Right cardiac atrium (tissue), 5 donors: ENCODE results near the gene HPF1. TPM values are rescaled to one million over a fixed set of nuclear protein-coding genes. Genes with fewer than 3 reads are reported as not detected.
"Not testable (repeated sequence)": the region's sequence is repeated elsewhere in the genome, so short reads cannot be mapped to it uniquely, and the experiment has no call there.

Experiments
- ATAC-seq, 2 donors: fragments of 200-7000 bp; cut with Tn5 transposase; one replicate each; pipeline versions ENCODE4 v1.8.0 to v1.9.1; 2020; ENCODE audit warnings: moderate library complexity in 2 of 2, mild to moderate bottlenecking in 1 of 2
- DNase-seq, 3 donors: peaks; one replicate each; pipeline ENCODE4 v3.0.0-alpha.2; 2020
- H3K27ac ChIP-seq: one replicate; pipeline ENCODE4 v1.5.1; 2013; ENCODE audit warnings: mild to moderate bottlenecking, low read length, control low read depth, moderate library complexity
- H3K27me3 ChIP-seq: one replicate; pipeline ENCODE4 v1.6.1; 2013; ENCODE audit not compliant: control insufficient read depth, insufficient read depth
- H3K4me1 ChIP-seq: one replicate; pipeline ENCODE4 v1.6.1; 2013; ENCODE audit warnings: low read length; ENCODE audit not compliant: control insufficient read depth, insufficient read depth
- H3K4me3 ChIP-seq: one replicate; pipeline ENCODE4 v1.5.1; 2013; ENCODE audit warnings: low read length, control low read depth
- H3K9me3 ChIP-seq: one replicate; pipeline ENCODE4 v1.6.1; 2013; ENCODE audit warnings: low read length; ENCODE audit not compliant: control insufficient read depth
- WGBS: extraction: QIAGEN DNeasy Blood & Tissue Kit; methylation state at CpG from one replicate; pipeline ENCODE4 v1.1.7; 2013; 5-methylcytosine and 5-hydroxymethylcytosine counted together
- intact Hi-C, 4 donors: fragments of 100-400 bp; cut with DNase I; formaldehyde crosslinking; loops; one replicate each; pipeline versions ENCODE4 v1.11.0 to v1.14.0; 2022 to 2023
- long read RNA-seq, 4 donors: library from polyadenylated mRNA; unstranded; transcript quantifications; one replicate each; pipeline ENCODE4 v2.0.0, GENCODE V29; 2020 to 2021
- polyA plus RNA-seq: library from polyadenylated mRNA; stranded (reverse); fragments of 200-250 nt; gene quantifications from one replicate; pipeline ENCODE4 v1.2.3, GENCODE V29; 2013
- total RNA-seq, 4 donors: library from RNA; stranded (reverse); fragmentation: NEBNext Ultra II Directional; extraction: Animal tissue kit (Norgen Biotek cat#: 25700); gene quantifications; one replicate each; pipeline ENCODE4 v1.2.1, GENCODE V29; 2021
- donor health status: healthy with polysubstance abuse.
- donor health status: DM: no; HTN: yes; CAD: no.
- donor health status: DM: no; HTN: no; CAD: no.
- donor health status: DM: no; HTN: yes; CAD: no; lungs with severe emphysema.
- donor health status: DM: yes; HTN: yes; CAD: no.

Gene HPF1
- total RNA-seq, result 10 to 100 TPM; 15.3 to 23.7 (median 16.6) TPM
- polyA plus RNA-seq, result 27.2 TPM
- long read RNA-seq, donor 1, transcript HPF1-201 (8 exons, 1,230 nt), result major isoform, 36 of 42 reads
- long read RNA-seq, donor 1, partial matches to known transcripts, result 3 of 42 reads
- long read RNA-seq, donor 1, other reads (novel, unspliced or antisense), result 3 of 42 reads
- long read RNA-seq, donor 2, transcript HPF1-201 (8 exons, 1,230 nt), result major isoform, 16 of 17 reads
- long read RNA-seq, donor 2, partial matches to known transcripts, result 0 of 17 reads
- long read RNA-seq, donor 2, other reads (novel, unspliced or antisense), result 1 of 17 reads
- long read RNA-seq, donor 3, transcript HPF1-201 (8 exons, 1,230 nt), result major isoform, 22 of 24 reads
- long read RNA-seq, donor 3, partial matches to known transcripts, result 1 of 24 reads
- long read RNA-seq, donor 3, other reads (novel, unspliced or antisense), result 0 of 24 reads
- long read RNA-seq, donor 4, transcript HPF1-201 (8 exons, 1,230 nt), result major isoform, 17 of 18 reads
- long read RNA-seq, donor 4, partial matches to known transcripts, result 0 of 18 reads
- long read RNA-seq, donor 4, other reads (novel, unspliced or antisense), result 1 of 18 reads

DNA sequence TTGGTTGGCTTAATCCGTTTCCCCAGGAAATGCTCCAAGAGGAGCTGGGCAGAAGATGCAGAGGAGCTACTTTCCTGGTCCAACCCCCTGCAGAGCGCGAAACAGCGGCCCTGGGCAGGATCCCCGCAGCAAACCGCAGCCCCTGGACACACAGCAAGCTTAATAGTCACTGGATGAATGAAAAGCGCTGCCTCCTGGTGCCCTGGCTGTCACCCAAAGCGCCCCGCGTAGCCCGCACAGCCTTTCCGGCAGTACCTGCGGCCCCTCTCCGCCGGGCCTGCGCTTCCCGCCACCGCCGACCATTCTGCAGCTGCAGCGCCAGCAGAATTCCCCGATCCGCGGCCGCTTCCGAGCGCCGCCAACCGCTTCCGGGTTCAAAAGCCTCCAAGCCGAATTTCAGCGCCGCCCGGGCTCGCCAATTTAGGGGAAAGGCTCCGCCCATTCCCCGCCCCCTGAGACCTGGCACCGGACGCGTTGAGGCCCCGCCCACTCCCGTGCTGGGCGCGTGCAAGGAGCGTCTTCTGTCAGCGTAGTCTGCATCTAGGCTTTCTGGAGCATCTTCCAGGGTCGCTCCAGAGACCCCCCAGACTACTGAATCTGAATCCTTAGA lies at the start of gene HPF1:
Gene HPF1, minus strand, starts transcription at position 370 of the 610 bp plus-strand sequence. Its CDS starts 67 bp downstream, at position 303.
- H3K9me3 ChIP-seq, result no peaks in the 10 kb centered on the region
- intact Hi-C loops, result no loop called here
- no peaks in the 10 kb centered on the region for H3K27me3 ChIP-seq
- peak within 1 kb of the TSS; percentile 93 for H3K4me3 ChIP-seq
- H3K4me1 ChIP-seq, result no peaks in the 10 kb centered on the region
- H3K27ac ChIP-seq, result no peak within 1 kb of the TSS
- ATAC-seq (peak; percentile 98 to 99), DNase-seq (peak; percentile 94 to 98 (median 97))
- under 1% methylated on average over 46 of the region's 46 CpGs for WGBS

DNA sequence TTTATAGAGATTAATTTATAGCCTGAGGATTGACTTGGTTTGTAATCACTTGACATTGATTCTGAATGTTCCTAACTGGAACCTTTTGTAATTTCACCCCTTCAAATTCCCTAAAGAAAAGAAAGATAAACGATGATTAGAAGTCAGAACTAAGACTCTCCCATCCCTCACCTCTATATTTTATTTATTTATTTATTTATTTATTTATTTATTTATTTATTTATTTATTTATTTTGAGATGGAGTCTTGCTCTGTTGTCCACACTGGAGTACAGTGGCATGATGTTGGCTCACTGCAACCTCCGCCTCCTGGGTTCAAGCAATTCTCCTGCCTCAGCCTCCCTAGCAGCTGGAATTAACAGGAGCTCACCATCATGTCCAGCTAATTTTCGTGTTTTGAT lies 49.0 kb upstream of the HPF1 start:
- WGBS, result 83% methylated on average over 3 of the region's 3 CpGs
- not testable (repeated sequence) for ATAC-seq, H3K4me1 ChIP-seq, H3K4me3 ChIP-seq, H3K27ac ChIP-seq, H3K9me3 ChIP-seq, H3K27me3 ChIP-seq, DNase-seq
- intact Hi-C loops, result loop anchor here in 2 of 4 donors (5.0 kb wide), 1 partner anchor 246 kb away; no protein-coding TSS in a partner anchor

DNA sequence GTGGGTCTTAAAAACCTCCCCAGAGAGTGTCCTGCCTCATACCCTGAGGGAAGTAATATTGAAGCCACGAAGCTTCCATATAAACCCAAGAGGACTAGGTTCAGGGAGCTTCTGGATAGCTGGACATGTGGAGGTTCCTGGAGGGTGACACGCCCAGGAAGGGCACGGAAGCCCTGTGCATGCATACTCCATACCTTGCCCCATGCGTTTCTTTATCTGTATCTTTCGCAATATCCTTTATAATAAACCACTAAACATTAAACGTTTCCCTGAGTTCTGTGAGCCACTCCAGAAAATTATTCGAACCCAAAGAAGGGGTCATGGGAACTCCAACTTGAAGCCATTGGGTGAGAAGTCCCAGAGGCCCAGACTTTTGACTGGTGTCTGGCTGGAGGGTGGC lies 45.7 kb upstream of the HPF1 start:
- intact Hi-C loops, result no loop called here
- Histone ChIP-seq H3K4me3 (no peak overlapping the region), H3K27ac (no peak overlapping the region), H3K9me3 (no peaks in the 10 kb centered on the region), H3K27me3 (peaks cover under 1% of the 10 kb centered on the region), H3K4me1 (no peaks in the 10 kb centered on the region)
- 77% methylated on average over 7 of the region's 7 CpGs for WGBS
- DNase-seq (no peak), ATAC-seq (no peak)

DNA sequence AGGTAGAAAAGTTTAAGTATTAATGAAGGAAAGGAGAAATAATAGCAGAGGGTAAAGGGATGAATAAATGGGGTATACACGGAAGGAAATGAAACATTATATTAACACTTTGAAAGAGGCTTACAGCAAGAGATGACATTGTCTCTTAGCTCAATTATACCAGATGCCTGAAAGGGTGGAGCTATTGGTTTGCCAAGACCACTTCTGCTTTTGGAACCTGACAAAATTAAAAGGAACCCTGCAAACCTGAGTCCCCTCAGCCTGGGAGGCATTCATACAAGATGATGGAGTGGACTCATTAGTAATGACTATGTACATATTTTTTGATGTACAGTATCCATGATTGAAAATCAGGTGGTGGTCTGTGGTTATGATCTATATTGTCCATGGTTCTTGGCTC lies 45.1 kb upstream of the HPF1 start:
- intact Hi-C loops, result no loop called here
- no peaks in the 10 kb centered on the region for H3K9me3 ChIP-seq
- peaks cover 3% of the 10 kb centered on the region for H3K27me3 ChIP-seq
- DNase-seq, result no peak
- WGBS, result 75% methylated on average over 1 of the region's 1 CpG
- H3K4me1 ChIP-seq, result no peaks in the 10 kb centered on the region
- ATAC-seq, result no peak
- H3K27ac ChIP-seq, result no peak overlapping the region
- H3K4me3 ChIP-seq, result no peak overlapping the region

DNA sequence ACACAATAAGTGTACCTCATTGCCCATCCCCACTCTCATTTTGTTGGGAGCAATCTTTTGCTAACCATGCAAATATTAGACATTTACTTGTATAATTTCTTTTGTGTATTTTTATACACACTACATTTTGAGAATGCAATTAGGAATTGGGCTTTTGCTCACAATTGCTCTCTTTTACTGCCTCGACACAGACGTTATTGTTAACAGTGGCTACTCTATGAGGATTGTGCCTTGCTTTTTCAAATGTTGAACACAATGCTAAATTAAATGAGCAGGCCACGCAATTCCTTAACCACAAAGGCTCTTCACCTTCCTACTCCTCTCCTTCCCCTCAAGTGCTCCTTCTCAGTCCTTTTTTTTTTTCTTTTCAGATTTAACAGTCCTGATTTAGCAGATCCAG lies 42.8 kb upstream of the HPF1 start:
- H3K4me1 ChIP-seq, result no peaks in the 10 kb centered on the region
- intact Hi-C loops, result no loop called here
- no peak overlapping the region for H3K4me3 ChIP-seq
- 87% methylated on average over 3 of the region's 3 CpGs for WGBS
- DNase-seq, result no peak
- H3K9me3 ChIP-seq, result no peaks in the 10 kb centered on the region
- H3K27me3 ChIP-seq, result peaks cover 3% of the 10 kb centered on the region
- H3K27ac ChIP-seq, result no peak overlapping the region
- ATAC-seq, result no peak

DNA sequence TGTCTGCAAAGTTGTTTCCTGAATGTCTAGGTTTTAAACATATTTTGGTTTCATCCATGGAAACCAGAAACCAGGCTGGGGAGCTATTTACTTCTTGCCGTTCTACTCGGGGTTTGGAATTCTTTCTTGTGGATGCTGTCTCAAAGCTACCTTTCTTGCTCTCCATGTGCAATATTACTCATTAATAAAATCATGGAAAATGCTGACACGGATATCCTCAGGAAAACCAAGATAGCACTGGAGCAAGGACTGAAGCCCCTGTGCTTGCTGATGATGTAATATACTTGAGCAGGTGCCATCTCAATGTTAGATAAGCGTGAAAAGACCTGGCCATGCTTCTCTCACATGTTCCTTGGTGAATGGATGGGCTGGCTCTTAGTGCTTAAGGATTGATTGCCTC lies 41.5 kb upstream of the HPF1 start:
- no peak for DNase-seq
- Histone ChIP-seq H3K27me3 (peaks cover 3% of the 10 kb centered on the region), H3K9me3 (no peaks in the 10 kb centered on the region), H3K27ac (no peak overlapping the region), H3K4me3 (no peak overlapping the region), H3K4me1 (no peaks in the 10 kb centered on the region)
- intact Hi-C loops, result no loop called here
- 69% methylated on average over 4 of the region's 4 CpGs for WGBS
- no peak for ATAC-seq

DNA sequence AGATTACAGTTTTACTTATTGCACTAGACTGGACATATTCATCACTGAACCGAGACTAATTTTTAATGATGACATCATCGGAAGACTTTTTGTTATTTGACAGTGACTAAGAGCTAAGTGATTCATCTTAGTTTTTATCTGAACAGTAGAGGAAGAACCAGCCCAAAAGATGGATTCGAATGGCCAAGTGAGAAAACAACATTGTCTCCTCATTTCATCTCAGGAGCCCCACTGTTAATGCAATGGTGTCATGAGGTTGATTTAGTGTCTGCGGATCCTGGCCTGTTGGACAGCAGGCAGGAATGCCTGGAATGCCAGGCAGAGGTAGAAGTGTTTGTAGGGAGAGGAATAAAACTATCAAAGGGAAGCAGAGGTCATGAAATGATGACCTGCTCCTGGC lies 37.8 kb upstream of the HPF1 start:
- Histone ChIP-seq H3K9me3 (no peaks in the 10 kb centered on the region), H3K4me1 (no peaks in the 10 kb centered on the region), H3K27ac (no peak overlapping the region), H3K27me3 (peaks cover 3% of the 10 kb centered on the region), H3K4me3 (no peak overlapping the region)
- no peak for ATAC-seq
- intact Hi-C loops, result no loop called here
- WGBS, result 42% methylated on average over 4 of the region's 4 CpGs
- no peak for DNase-seq

DNA sequence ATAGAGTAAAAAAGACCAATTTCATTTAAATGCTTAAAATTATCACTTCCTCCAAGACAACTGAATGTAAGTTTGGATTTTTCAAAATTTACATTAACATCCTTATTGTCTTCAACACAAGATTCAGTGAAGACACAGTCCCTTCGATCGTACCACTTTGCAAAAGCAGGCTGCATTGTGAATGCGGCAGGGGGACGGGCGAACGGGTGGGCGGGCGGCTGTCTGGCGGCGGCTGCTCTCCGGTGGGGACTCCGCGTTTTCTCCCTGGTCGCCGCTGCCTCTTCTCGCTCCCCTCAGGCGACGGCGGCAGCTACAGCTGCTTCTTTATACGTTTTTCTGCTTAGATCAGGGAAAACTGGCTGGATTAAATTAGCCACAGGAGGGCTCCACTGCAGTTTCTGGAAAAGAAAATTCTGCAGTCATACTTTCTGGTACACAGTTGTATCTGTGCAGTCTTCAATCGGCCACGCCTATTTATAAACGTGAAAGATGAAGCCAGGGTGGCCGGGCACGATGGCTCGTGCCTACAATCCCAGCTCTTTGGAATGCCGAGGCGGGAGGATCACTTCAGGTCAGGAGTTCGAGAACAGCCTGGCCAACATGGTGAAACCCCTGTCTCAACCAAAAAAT lies 33.9 kb upstream of the HPF1 start:
- H3K27ac ChIP-seq, result no peak overlapping the region
- DNase-seq, result peak; percentile 22 to 54 (median 53)
- H3K27me3 ChIP-seq, result peaks cover 4% of the 10 kb centered on the region
- no peaks in the 10 kb centered on the region for H3K9me3 ChIP-seq
- 8% methylated on average over 29 of the region's 29 CpGs for WGBS
- peak overlapping the region; percentile 29 for H3K4me3 ChIP-seq
- intact Hi-C loops, result no loop called here
- no peaks in the 10 kb centered on the region for H3K4me1 ChIP-seq
- peak; percentile 64 to 76 for ATAC-seq

DNA sequence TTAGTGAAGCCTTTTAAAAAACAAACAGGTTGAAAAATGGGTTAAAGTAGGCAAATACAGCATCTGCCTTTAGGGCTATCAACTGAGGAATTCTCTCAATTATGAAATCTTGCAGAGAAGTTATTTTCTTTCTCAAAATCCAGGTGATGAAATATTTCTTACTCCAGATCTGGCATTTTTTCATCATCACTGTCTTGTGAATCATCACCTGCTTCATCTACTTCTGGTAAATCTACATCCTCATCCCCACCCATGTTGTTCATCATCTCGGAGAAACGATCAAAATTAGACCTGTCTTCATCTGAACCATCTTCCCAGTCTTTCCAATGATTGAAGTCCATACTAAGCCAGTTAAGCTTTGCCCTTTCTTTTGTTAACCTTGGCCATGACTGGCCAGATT lies 33.3 kb upstream of the HPF1 start:
- no peaks in the 10 kb centered on the region for H3K4me1 ChIP-seq
- no peak overlapping the region for H3K27ac ChIP-seq
- no peak overlapping the region for H3K4me3 ChIP-seq
- no peaks in the 10 kb centered on the region for H3K9me3 ChIP-seq
- intact Hi-C loops, result no loop called here
- DNase-seq (no peak), ATAC-seq (no peak)
- peaks cover 4% of the 10 kb centered on the region for H3K27me3 ChIP-seq
- 52% methylated on average over 2 of the region's 2 CpGs for WGBS

DNA sequence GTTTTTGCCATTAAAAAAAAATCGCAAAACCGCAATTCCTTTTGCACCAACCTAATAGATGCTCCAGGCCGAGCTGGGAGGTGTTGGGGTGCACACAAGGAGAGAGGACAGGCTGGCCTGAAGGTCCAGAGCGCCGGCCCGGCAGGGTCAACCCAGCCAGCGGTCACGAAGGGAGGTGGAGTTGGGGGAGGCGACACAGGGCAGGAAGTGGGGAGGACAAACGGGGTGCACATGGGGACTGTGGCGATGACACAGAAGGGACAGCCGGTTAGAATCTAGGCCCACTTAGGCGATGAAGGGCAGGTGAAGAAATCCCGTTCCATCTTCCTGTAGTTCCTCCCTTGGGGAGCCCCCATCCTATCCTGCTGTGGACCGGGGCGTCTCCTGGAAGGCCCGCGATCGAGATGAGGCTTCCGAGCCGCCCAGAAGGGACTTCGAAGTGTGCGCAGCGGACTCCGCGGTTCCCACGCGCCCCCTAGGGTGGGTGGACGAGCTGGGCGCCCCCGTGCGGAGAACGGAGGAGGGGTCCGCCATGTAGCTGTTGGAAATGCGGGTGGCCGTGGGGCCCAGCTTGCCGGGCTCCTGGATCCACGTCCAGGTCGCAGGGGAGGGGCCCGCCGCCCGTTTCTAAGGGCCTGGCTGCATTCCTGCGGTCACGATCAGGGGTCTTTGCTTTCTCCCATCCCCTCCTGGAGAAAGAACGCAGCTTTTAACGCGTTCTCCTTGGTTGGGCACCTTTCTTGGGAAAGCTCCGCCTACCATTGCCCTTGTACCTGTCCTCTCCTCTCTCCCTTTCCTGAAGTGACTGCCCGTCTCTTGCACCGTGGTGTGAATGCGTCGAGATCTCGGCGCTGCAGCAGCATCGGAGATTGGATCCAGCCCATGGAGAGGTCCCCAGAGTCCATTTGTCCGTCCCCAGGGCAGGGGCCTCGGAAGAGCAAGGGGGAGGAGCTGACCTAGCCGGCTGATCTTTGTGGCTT lies 17.0 kb upstream of the HPF1 start:
- Histone ChIP-seq H3K27ac (no peak overlapping the region), H3K27me3 (no peaks in the 10 kb centered on the region), H3K9me3 (no peaks in the 10 kb centered on the region), H3K4me3 (peak overlapping the region; percentile 4), H3K4me1 (no peaks in the 10 kb centered on the region)
- peak; percentile 31 to 59 for ATAC-seq
- 22% methylated on average over 58 of the region's 58 CpGs for WGBS
- DNase-seq, result peak in 2 of 3 donors; percentile 53 to 62
- intact Hi-C loops, result no loop called here
